Measurements from ENCODE around the gene LRRC1. TPM values are rescaled to one million over a fixed set of nuclear protein-coding genes. Genes with fewer than 3 reads are reported as not detected.

Gene LRRC1
- total RNA-seq, 2 donors from 2014 or later: 1.00 to 3.0 TPM

GRCh38 chr6:53877151-53877550, 82.3 kb downstream of the LRRC1 start:
- no peak for ATAC-seq
- Mint-ChIP-seq H3K27me3 (no peaks in the 10 kb centered on the region), H3K9me3 (peaks cover 3% of the 10 kb centered on the region), H3K27ac (no peak overlapping the region), H3K4me3 (no peak overlapping the region), H3K4me1 (ENCODE audit: low read depth in 2 of 2) (peaks cover 0 to 4% of the 10 kb centered on the region in 2 donors), H3K36me3 (no peaks in the 10 kb centered on the region)
- no peak for DNase-seq (ENCODE audit: low spot score)

- Mint-ChIP-seq H3K4me3 (no peak overlapping the region), H3K9me3 (no peaks in the 10 kb centered on the region), H3K27ac (no peak overlapping the region), H3K4me1 (ENCODE audit: low read depth in 2 of 2) (peaks cover 0 to 1% of the 10 kb centered on the region in 2 donors), H3K27me3 (no peaks in the 10 kb centered on the region), H3K36me3 (no peaks in the 10 kb centered on the region)
- DNase-seq (ENCODE audit: low spot score) (no peak), ATAC-seq (no peak)
Observed at GRCh38 chr6:53878808-53879207, 84.0 kb downstream of the LRRC1 start.

GRCh38 chr6:53879608-53880007, 84.8 kb downstream of the LRRC1 start:
- Mint-ChIP-seq H3K4me1 (ENCODE audit: low read depth in 2 of 2) (no peaks in the 10 kb centered on the region), H3K4me3 (no peak overlapping the region), H3K36me3 (no peaks in the 10 kb centered on the region), H3K27ac (no peak overlapping the region), H3K9me3 (no peaks in the 10 kb centered on the region), H3K27me3 (no peaks in the 10 kb centered on the region)
- ATAC-seq (no peak), DNase-seq (ENCODE audit: low spot score) (no peak)

GRCh38 chr6:53887316-53887715, 92.5 kb downstream of the LRRC1 start:
- no peak for ATAC-seq
- no peak overlapping the region for H3K27ac Mint-ChIP-seq

GRCh38 chr6:53888931-53889330, 94.1 kb downstream of the LRRC1 start:
- no peak overlapping the region for H3K4me3 Mint-ChIP-seq

More at GRCh38 chr6:53887316-53887715, 92.5 kb downstream of the LRRC1 start:
- no peaks in the 10 kb centered on the region for H3K36me3 Mint-ChIP-seq
- H3K4me3 Mint-ChIP-seq: no peak overlapping the region
- H3K27me3 Mint-ChIP-seq: no peaks in the 10 kb centered on the region
- H3K4me1 Mint-ChIP-seq (ENCODE audit: low read depth in 2 of 2): peaks cover 0 to under 1% of the 10 kb centered on the region in 2 donors
- no peak for DNase-seq (ENCODE audit: low spot score)
- no peaks in the 10 kb centered on the region for H3K9me3 Mint-ChIP-seq

GRCh38 chr6:53889365-53889764, 94.6 kb downstream of the LRRC1 start:
- Mint-ChIP-seq H3K36me3 (no peaks in the 10 kb centered on the region), H3K27ac (no peak overlapping the region), H3K4me3 (no peak overlapping the region), H3K9me3 (no peaks in the 10 kb centered on the region), H3K27me3 (no peaks in the 10 kb centered on the region), H3K4me1 (ENCODE audit: low read depth in 2 of 2) (peaks cover 6 to 10% of the 10 kb centered on the region in 2 donors)
- ATAC-seq: no peak
- no peak for DNase-seq (ENCODE audit: low spot score)

More at GRCh38 chr6:53888931-53889330, 94.1 kb downstream of the LRRC1 start:
- no peaks in the 10 kb centered on the region for H3K9me3 Mint-ChIP-seq
- H3K36me3 Mint-ChIP-seq: no peaks in the 10 kb centered on the region
- H3K27me3 Mint-ChIP-seq: no peaks in the 10 kb centered on the region
- no peak overlapping the region for H3K27ac Mint-ChIP-seq
- peaks cover 1 to 6% of the 10 kb centered on the region in 2 donors for H3K4me1 Mint-ChIP-seq (ENCODE audit: low read depth in 2 of 2)
- no peak for DNase-seq (ENCODE audit: low spot score)
- ATAC-seq: no peak

- no peak overlapping the region for H3K27ac Mint-ChIP-seq
- DNase-seq (ENCODE audit: low spot score) (no peak), ATAC-seq (peak in 1 of 2 donors; percentile 48)
- no peak overlapping the region for H3K4me3 Mint-ChIP-seq
- H3K36me3 Mint-ChIP-seq: no peaks in the 10 kb centered on the region
- peaks cover 6 to 12% of the 10 kb centered on the region in 2 donors for H3K4me1 Mint-ChIP-seq (ENCODE audit: low read depth in 2 of 2)
- H3K9me3 Mint-ChIP-seq: no peaks in the 10 kb centered on the region
- H3K27me3 Mint-ChIP-seq: no peaks in the 10 kb centered on the region
Observed at GRCh38 chr6:53892707-53893106, 97.9 kb downstream of the LRRC1 start.

GRCh38 chr6:53894091-53894490, 99.3 kb downstream of the LRRC1 start:
- ATAC-seq (peak in 1 of 2 donors; percentile 52), DNase-seq (ENCODE audit: low spot score) (no peak)
- H3K9me3 Mint-ChIP-seq: no peaks in the 10 kb centered on the region
- peaks cover 8 to 12% of the 10 kb centered on the region in 2 donors for H3K4me1 Mint-ChIP-seq (ENCODE audit: low read depth in 2 of 2)
- no peaks in the 10 kb centered on the region for H3K27me3 Mint-ChIP-seq
- H3K4me3 Mint-ChIP-seq: no peak overlapping the region
- H3K27ac Mint-ChIP-seq: no peak overlapping the region
- no peaks in the 10 kb centered on the region for H3K36me3 Mint-ChIP-seq

GRCh38 chr6:53896196-53896595, 101.4 kb downstream of the LRRC1 start:
- ATAC-seq (no peak), DNase-seq (ENCODE audit: low spot score) (no peak)
- H3K27me3 Mint-ChIP-seq: no peaks in the 10 kb centered on the region
- no peak overlapping the region for H3K27ac Mint-ChIP-seq
- H3K4me3 Mint-ChIP-seq: no peak overlapping the region
- no peaks in the 10 kb centered on the region for H3K9me3 Mint-ChIP-seq
- no peaks in the 10 kb centered on the region for H3K36me3 Mint-ChIP-seq
- H3K4me1 Mint-ChIP-seq (ENCODE audit: low read depth in 2 of 2): peaks cover 8 to 12% of the 10 kb centered on the region in 2 donors

GRCh38 chr6:53898026-53898795, 103.4 kb downstream of the LRRC1 start:
- Mint-ChIP-seq H3K27me3 (no peaks in the 10 kb centered on the region), H3K4me1 (ENCODE audit: low read depth in 2 of 2) (peaks cover 6 to 8% of the 10 kb centered on the region in 2 donors), H3K9me3 (no peaks in the 10 kb centered on the region), H3K4me3 (no peak overlapping the region), H3K27ac (no peak overlapping the region), H3K36me3 (no peaks in the 10 kb centered on the region)
- ATAC-seq (no peak), DNase-seq (ENCODE audit: low spot score) (no peak)

GRCh38 chr6:53899512-53899911, 104.7 kb downstream of the LRRC1 start:
- Mint-ChIP-seq H3K36me3 (peaks cover 6% of the 10 kb centered on the region), H3K4me3 (no peak overlapping the region), H3K4me1 (ENCODE audit: low read depth in 2 of 2) (peaks cover under 1 to 3% of the 10 kb centered on the region in 2 donors), H3K9me3 (no peaks in the 10 kb centered on the region), H3K27ac (no peak overlapping the region), H3K27me3 (no peaks in the 10 kb centered on the region)
- DNase-seq (ENCODE audit: low spot score) (no peak), ATAC-seq (no peak)

- Mint-ChIP-seq H3K36me3 (peaks cover 8% of the 10 kb centered on the region), H3K27me3 (no peaks in the 10 kb centered on the region), H3K9me3 (no peaks in the 10 kb centered on the region), H3K4me3 (no peak overlapping the region), H3K4me1 (ENCODE audit: low read depth in 2 of 2) (peaks cover 0 to 3% of the 10 kb centered on the region in 2 donors), H3K27ac (no peak overlapping the region)
- ATAC-seq: no peak
- no peak for DNase-seq (ENCODE audit: low spot score)
Observed at GRCh38 chr6:53903357-53903756, 108.6 kb downstream of the LRRC1 start.

- no peaks in the 10 kb centered on the region for H3K27me3 Mint-ChIP-seq
- no peaks in the 10 kb centered on the region for H3K9me3 Mint-ChIP-seq
- no peak overlapping the region for H3K27ac Mint-ChIP-seq
- DNase-seq (ENCODE audit: low spot score) (no peak), ATAC-seq (no peak)
- peaks cover 8% of the 10 kb centered on the region for H3K36me3 Mint-ChIP-seq
- H3K4me3 Mint-ChIP-seq: no peak overlapping the region
- H3K4me1 Mint-ChIP-seq (ENCODE audit: low read depth in 2 of 2): no peaks in the 10 kb centered on the region
Observed at GRCh38 chr6:53906103-53906502, 111.3 kb downstream of the LRRC1 start.

- no peak overlapping the region for H3K4me3 Mint-ChIP-seq
- no peaks in the 10 kb centered on the region for H3K27me3 Mint-ChIP-seq
- DNase-seq (ENCODE audit: low spot score): no peak
- ATAC-seq: no peak
- peaks cover 8% of the 10 kb centered on the region for H3K36me3 Mint-ChIP-seq
- H3K4me1 Mint-ChIP-seq (ENCODE audit: low read depth in 2 of 2): no peaks in the 10 kb centered on the region
- no peaks in the 10 kb centered on the region for H3K9me3 Mint-ChIP-seq
- H3K27ac Mint-ChIP-seq: no peak overlapping the region
Observed at GRCh38 chr6:53906842-53907241, 112.0 kb downstream of the LRRC1 start.

GRCh38 chr6:53910834-53911233, 116.0 kb downstream of the LRRC1 start:
- H3K4me3 Mint-ChIP-seq: no peak overlapping the region
- ATAC-seq: no peak
- no peak for DNase-seq (ENCODE audit: low spot score)
- no peaks in the 10 kb centered on the region for H3K27me3 Mint-ChIP-seq
- no peaks in the 10 kb centered on the region for H3K4me1 Mint-ChIP-seq (ENCODE audit: low read depth in 2 of 2)
- no peak overlapping the region for H3K27ac Mint-ChIP-seq
- H3K9me3 Mint-ChIP-seq: no peaks in the 10 kb centered on the region
- peaks cover 5% of the 10 kb centered on the region for H3K36me3 Mint-ChIP-seq

All from natural killer cell treated with Interleukin-12 subunit alpha and Interleukin-12 subunit beta and Interleukin-15 and Interleukin-18, amount 100 ng/mL, for 72 hours (primary cell).